Caco-2 (cell line): ENCODE results near the gene ADAP2. TPM values are rescaled to one million over a fixed set of nuclear protein-coding genes. Genes with fewer than 3 reads are reported as not detected.
"Not testable (repeated sequence)": the region's sequence is repeated elsewhere in the genome, so short reads cannot be mapped to it uniquely, and the experiment has no call there.

Source experiments
- BruUV-seq: library from RNA; stranded (reverse); fragments of 400-500 nt; replicated peaks from 2 replicates; lab custom pipeline; 2021; lab: Mats Ljungman, UMichigan
- CTCF ChIA-PET: fragments of 300-600 bp; sonication (Branson Sonifier 250); formaldehyde crosslinking; loops from one replicate; lab custom pipeline; 2022; ENCODE audit warnings: antibody characterized with exemption; lab: Charles Lee
- POLR2A ChIA-PET: fragments of 300-600 bp; sonication (Branson Sonifier 250); formaldehyde crosslinking; loops from one replicate; lab custom pipeline; 2022; ENCODE audit warnings: antibody characterized with exemption; lab: Charles Lee
- DNase-seq, 2 experiments: peaks; one replicate each; pipeline versions ENCODE4 v3.0.0 to v3.0.0-alpha.2; 2020 to 2022
- H3K27me3 ChIP-seq: replicated peaks from 2 replicates; pipeline ENCODE4 v1.6.0; 2011; ENCODE audit warnings: low read length; ENCODE audit not compliant: control insufficient read depth, insufficient read depth
- H3K36me3 ChIP-seq: 2 replicates; pipeline ENCODE4 v1.5.1; 2011; ENCODE audit warnings: low read length; ENCODE audit not compliant: control insufficient read depth, insufficient read depth
- H3K4me1 ChIP-seq: fragments of 250-450 bp; sonication (Bioruptor Pico); 2 replicates; pipeline ENCODE4 v1.5.1; 2020; ENCODE audit warnings: mild to moderate bottlenecking
- H3K4me3 ChIP-seq: 2 replicates; pipeline ENCODE4 v1.5.1; 2011; ENCODE audit warnings: low read depth, mild to moderate bottlenecking, control low read depth, low read length
- H3K9me3 ChIP-seq: fragments of 250-450 bp; sonication (Bioruptor Pico); 2 replicates; pipeline ENCODE4 v1.5.1; 2020; ENCODE audit warnings: mild to moderate bottlenecking, moderate library complexity
- H3K27ac Mint-ChIP-seq: one replicate; pipeline ENCODE4 v1.8.0; 2022; ENCODE audit warnings: mixed read lengths; ENCODE audit not compliant: unreplicated experiment
- H3K27me3 Mint-ChIP-seq: one replicate; pipeline ENCODE4 v1.8.0; 2022; ENCODE audit warnings: mixed read lengths; ENCODE audit not compliant: insufficient read depth, unreplicated experiment
- H3K36me3 Mint-ChIP-seq: one replicate; pipeline ENCODE4 v1.8.0; 2022; ENCODE audit warnings: mild to moderate bottlenecking, mixed read lengths; ENCODE audit not compliant: insufficient read depth, unreplicated experiment
- H3K4me1 Mint-ChIP-seq: one replicate; pipeline ENCODE4 v1.8.0; 2022; ENCODE audit warnings: low read depth, mixed read lengths; ENCODE audit not compliant: unreplicated experiment
- H3K4me3 Mint-ChIP-seq: one replicate; pipeline ENCODE4 v1.8.0; 2022; ENCODE audit warnings: mild to moderate bottlenecking, moderate library complexity, mixed read lengths; ENCODE audit not compliant: unreplicated experiment
- H3K9me3 Mint-ChIP-seq: one replicate; pipeline ENCODE4 v1.8.0; 2022; ENCODE audit warnings: mixed read lengths; ENCODE audit not compliant: unreplicated experiment
- CTCF ChIP-seq, 2 experiments: fragments of 200-600 bp in 1 of 2; IDR thresholded peaks; 1 replicate in 1 of 2; 2 replicates in 1 of 2; pipeline versions ENCODE4 v1.5.1 to v1.8.0; 2011 to 2022; ENCODE audit warnings: antibody characterized with exemption in 1 of 2, control low read depth in 1 of 2, inconsistent platforms in 1 of 2, low read depth in 1 of 2, low read length in 1 of 2, mild to moderate bottlenecking in 1 of 2, moderate library complexity in 1 of 2; ENCODE audit not compliant: insufficient read depth in 1 of 2, severe bottlenecking in 1 of 2, unreplicated experiment in 1 of 2
- intact Hi-C: fragments of 100-400 bp; cut with micrococcal nuclease; formaldehyde crosslinking; loops from one replicate; pipeline ENCODE4 v1.10.0; 2022; ENCODE audit not compliant: unreplicated experiment
- total RNA-seq: library from RNA; stranded (reverse); gene quantifications from 2 replicates; pipeline ENCODE4 v1.2.3, GENCODE V29; 2022

Gene ADAP2
- total RNA-seq, 1 experiment from 2014 or later = 3.1 TPM

- intact Hi-C loops = loop anchor here (10.0 kb wide), 1 partner anchor 76 kb away; no protein-coding TSS in a partner anchor
- POLR2A ChIA-PET = interaction anchor here (0.7 kb wide), 1 partner anchor 271 kb away, joined by 4 read pairs; no protein-coding TSS in a partner anchor
Measured at GRCh38 chr17:30928584-30928983, 6.8 kb downstream of the ADAP2 start.

GRCh38 chr17:30929081-30929633 is 7.4 kb downstream of the ADAP2 start:
- DNase-seq = no peak
- H3K4me3 Mint-ChIP-seq = no peak overlapping the region
- ChIA-PET POLR2A (no interaction called here), CTCF (interaction anchor here (0.5 kb wide), 1 partner anchor 30 kb away, joined by 3 read pairs; no protein-coding TSS in a partner anchor)
- H3K4me1 Mint-ChIP-seq = no peaks in the 10 kb centered on the region
- Histone ChIP-seq H3K36me3 (no peaks in the 10 kb centered on the region), H3K9me3 (no peaks in the 10 kb centered on the region), H3K27me3 (no peaks in the 10 kb centered on the region), H3K4me1 (no peaks in the 10 kb centered on the region), H3K4me3 (no peak overlapping the region)
- no peak for TF ChIP-seq CTCF (IDR thresholded peaks at IDR 0.05; ENCODE audit: insufficient read depth in 1 of 2, low read depth in 1 of 2, low read length in 1 of 2, severe bottlenecking in 1 of 2, unreplicated experiment in 1 of 2)
- H3K9me3 Mint-ChIP-seq = no peaks in the 10 kb centered on the region
- H3K36me3 Mint-ChIP-seq = no peaks in the 10 kb centered on the region
- intact Hi-C loops = loop anchor here (10.0 kb wide), 1 partner anchor 76 kb away; no protein-coding TSS in a partner anchor
- BruUV-seq = no TSS peak
- no peak overlapping the region for H3K27ac Mint-ChIP-seq
- H3K27me3 Mint-ChIP-seq = peaks cover 3% of the 10 kb centered on the region

More at GRCh38 chr17:30928584-30928983, 6.8 kb downstream of the ADAP2 start:
- Histone ChIP-seq H3K36me3 (no peaks in the 10 kb centered on the region), H3K4me3 (no peak overlapping the region), H3K9me3 (no peaks in the 10 kb centered on the region), H3K27me3 (no peaks in the 10 kb centered on the region), H3K4me1 (no peaks in the 10 kb centered on the region)
- no peak for TF ChIP-seq CTCF (IDR thresholded peaks at IDR 0.05; ENCODE audit: insufficient read depth in 1 of 2, low read depth in 1 of 2, low read length in 1 of 2, severe bottlenecking in 1 of 2, unreplicated experiment in 1 of 2)
- H3K27me3 Mint-ChIP-seq = peaks cover 3% of the 10 kb centered on the region
- no peaks in the 10 kb centered on the region for H3K4me1 Mint-ChIP-seq
- H3K4me3 Mint-ChIP-seq = no peak overlapping the region
- CTCF ChIA-PET = interaction anchor here (0.5 kb wide), 1 partner anchor 29 kb away, joined by 3 read pairs; no protein-coding TSS in a partner anchor
- no TSS peak for BruUV-seq
- H3K9me3 Mint-ChIP-seq = no peaks in the 10 kb centered on the region
- H3K27ac Mint-ChIP-seq = no peak overlapping the region
- no peak for DNase-seq
- H3K36me3 Mint-ChIP-seq = no peaks in the 10 kb centered on the region

- CTCF ChIA-PET, H3K9me3 ChIP-seq, H3K4me1 Mint-ChIP-seq, H3K9me3 Mint-ChIP-seq, BruUV-seq, H3K27ac Mint-ChIP-seq, H3K4me3 ChIP-seq, H3K4me3 Mint-ChIP-seq, POLR2A ChIA-PET, H3K27me3 Mint-ChIP-seq, H3K36me3 ChIP-seq, H3K4me1 ChIP-seq, DNase-seq, H3K36me3 Mint-ChIP-seq, H3K27me3 ChIP-seq: not testable (repeated sequence)
- intact Hi-C loops = loop anchor here (10.0 kb wide), 1 partner anchor 75 kb away; no protein-coding TSS in a partner anchor
Measured at GRCh38 chr17:30929861-30930260, 8.1 kb downstream of the ADAP2 start.
